GM10248 (cell line): Measurements from ENCODE around the gene CADPS2.

ENCODE experiments used
- CTCF ChIA-PET: fragments of 300-600 bp; sonication (Branson Sonifier 250); formaldehyde crosslinking; extraction: SDS; loops from one replicate; lab custom pipeline; 2021; ENCODE audit warnings: antibody characterized with exemption; lab: Yijun Ruan, JAX
- POLR2A ChIA-PET: fragments of 350-650 bp; sonication (Branson Sonifier 250); formaldehyde crosslinking; extraction: SDS; loops from one replicate; lab custom pipeline; 2020; ENCODE audit warnings: antibody characterized with exemption; lab: Yijun Ruan, JAX
- DNase-seq: peaks from one replicate; pipeline ENCODE4 v3.0.0; 2012; ENCODE audit errors: extremely low spot score
- TF ChIP-seq, protein P1 (sequence below): IDR thresholded peaks from 2 replicates; pipeline ENCODE4 v1.5.1; 2012; ENCODE audit warnings: mild to moderate bottlenecking, low read depth; ENCODE audit errors: extremely low read depth, missing control alignments, control extremely low read depth

Gene CADPS2

DNA sequence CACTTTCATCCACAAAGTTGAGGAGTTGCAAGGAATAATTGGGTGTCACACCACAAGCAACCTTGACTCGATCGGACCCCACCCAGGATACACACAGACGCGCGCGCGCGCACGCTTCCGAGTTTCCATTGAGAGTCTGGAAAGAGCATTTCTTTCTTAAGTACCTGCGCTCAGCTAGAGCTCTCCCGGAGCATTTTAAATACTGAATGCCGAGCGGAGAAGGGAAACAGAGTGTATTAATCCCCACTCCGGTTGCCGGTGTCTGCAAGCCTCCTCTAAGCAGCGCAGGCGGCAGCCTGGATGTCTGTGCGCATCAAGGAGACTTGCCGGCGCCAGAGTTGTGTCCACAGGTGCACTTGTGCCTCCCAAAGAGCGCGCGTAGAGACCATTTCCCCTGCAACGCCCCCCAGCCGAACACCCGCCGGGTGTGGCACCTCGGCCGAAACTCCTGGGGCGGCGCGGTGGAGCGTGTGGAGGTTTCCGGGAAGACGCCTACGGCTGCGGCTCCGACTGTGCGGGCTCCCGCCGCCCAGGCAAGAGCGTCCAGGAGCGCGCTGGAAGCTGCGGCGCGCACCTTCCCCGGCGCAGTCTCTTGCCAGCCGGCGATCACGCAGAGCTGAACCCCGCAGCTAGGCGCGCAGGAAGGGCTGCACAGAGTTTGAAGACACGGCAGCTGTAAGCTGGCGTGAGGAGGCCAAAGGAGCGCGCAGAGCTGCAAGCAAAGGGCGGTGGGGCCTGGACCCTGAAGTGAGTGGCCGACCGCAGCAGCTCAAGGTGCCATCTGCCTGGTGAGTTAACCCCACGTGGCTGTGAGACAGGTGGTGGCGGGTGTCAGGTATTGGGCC is 580.6 kb downstream of the CADPS2 start:
- no peak for DNase-seq
- ChIA-PET CTCF (interaction anchor here (1.1 kb wide), 1 partner anchor 11 kb away, joined by 3 read pairs; no protein-coding TSS in a partner anchor), POLR2A (no interaction called here)
- TF ChIP-seq, protein P1, sequence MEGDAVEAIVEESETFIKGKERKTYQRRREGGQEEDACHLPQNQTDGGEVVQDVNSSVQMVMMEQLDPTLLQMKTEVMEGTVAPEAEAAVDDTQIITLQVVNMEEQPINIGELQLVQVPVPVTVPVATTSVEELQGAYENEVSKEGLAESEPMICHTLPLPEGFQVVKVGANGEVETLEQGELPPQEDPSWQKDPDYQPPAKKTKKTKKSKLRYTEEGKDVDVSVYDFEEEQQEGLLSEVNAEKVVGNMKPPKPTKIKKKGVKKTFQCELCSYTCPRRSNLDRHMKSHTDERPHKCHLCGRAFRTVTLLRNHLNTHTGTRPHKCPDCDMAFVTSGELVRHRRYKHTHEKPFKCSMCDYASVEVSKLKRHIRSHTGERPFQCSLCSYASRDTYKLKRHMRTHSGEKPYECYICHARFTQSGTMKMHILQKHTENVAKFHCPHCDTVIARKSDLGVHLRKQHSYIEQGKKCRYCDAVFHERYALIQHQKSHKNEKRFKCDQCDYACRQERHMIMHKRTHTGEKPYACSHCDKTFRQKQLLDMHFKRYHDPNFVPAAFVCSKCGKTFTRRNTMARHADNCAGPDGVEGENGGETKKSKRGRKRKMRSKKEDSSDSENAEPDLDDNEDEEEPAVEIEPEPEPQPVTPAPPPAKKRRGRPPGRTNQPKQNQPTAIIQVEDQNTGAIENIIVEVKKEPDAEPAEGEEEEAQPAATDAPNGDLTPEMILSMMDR = no peak

DNA sequence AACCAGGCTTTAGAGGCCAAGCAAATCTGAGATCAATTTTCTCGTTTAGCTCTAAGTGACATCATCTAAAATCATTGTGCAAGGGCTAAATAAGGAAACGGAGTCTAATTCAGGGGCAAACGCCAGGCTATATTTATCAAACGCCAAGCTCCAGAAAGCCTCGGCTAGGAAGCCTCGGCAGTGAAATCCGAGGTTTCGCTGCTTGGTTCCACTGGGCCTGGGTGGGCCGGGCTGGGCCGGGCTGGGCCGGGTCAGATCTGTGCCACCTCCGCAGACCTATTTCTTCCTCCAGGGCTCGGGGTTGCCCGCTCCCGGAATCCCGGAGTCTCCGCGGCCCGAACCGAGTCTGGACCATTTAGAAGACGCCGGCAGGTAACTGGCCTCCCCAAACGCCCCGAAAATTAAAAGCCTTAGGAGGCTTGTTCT is 581.3 kb downstream of the CADPS2 start:
- TF ChIP-seq, protein P1 = no peak
- CTCF ChIA-PET = no interaction called here
- POLR2A ChIA-PET = no interaction called here
- no peak for DNase-seq

DNA sequence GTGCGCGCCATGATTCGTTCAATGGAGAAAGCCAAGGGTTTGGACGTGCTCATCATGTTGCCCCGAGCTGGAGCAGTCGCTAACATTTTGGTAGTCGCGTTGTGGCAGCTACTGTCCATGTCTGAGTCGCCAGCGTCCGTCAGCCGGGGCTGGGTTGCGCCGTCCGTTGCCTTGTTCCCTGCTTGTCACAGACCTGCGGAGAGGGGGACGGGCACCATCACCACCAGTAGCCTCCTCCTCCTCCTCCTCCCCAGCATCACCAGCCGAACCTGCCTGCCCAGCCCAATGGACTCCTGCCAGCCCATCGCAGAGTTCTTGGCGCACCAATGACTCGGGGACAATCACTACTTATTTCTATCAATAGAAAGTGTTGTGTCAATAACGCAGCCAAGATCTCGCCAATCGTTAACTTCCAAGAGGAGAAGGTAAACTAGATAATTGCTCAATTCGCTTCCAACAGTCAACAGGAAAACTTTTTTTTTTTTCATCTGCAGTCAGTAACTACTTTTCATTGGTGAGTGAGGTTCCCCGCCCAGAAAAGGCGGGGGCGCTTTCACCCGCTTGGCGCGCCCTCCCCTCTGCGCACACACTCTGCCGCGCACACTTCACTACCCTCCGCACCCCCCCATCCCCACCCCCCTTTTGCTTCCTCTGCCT is 581.8 kb downstream of the CADPS2 start, which contains the start of gene FEZF1:
FEZF1 (minus strand) TSS at position 432 of the 657 bp plus-strand sequence; CDS start at position 119, 313 bp downstream.
- no peak for DNase-seq
- POLR2A ChIA-PET = no interaction called here
- TF ChIP-seq, protein P1 = no peak
- CTCF ChIA-PET = no interaction called here

DNA sequence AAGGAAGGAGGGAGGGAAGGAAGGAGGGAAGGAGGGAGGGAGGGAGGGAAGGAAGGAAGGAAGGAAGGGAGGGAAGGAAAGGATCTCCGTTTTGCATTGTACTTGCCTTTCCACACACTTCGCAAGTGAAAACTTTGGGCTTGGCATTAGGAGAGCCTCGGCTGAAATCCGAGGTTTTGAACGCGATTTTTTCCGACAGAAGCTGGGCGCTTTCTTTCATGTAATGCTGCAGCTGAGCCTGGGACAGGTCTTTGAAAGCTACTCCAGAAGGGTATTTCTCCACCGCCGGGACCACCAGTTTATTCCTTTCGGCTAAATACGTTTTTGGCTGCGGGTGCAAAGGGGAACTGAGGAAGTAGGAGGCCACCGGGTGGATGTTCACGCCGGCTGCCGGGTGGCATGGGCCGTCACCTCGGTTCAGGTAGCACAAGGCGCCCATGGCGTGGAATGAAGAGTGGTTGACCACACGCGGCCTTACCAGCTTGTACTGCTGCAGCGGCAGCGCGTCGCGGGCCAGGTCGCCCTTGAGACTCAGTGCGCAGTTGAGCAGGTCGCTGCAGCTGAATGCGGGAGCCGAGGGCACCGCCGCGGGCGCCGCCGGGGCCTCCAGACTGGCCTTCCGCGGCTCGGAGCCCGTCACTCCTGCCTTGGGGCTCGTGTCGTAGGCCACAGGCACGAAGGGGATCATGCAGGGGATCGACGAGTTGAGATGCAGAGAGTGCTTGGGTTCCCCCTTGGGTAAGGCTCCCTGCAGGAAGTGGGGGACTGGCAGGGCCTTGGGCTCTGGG is 582.5 kb downstream of the CADPS2 start:
- ChIA-PET POLR2A (no interaction called here), CTCF (no interaction called here)
- DNase-seq = no peak
- TF ChIP-seq, protein P1 = no peak

DNA sequence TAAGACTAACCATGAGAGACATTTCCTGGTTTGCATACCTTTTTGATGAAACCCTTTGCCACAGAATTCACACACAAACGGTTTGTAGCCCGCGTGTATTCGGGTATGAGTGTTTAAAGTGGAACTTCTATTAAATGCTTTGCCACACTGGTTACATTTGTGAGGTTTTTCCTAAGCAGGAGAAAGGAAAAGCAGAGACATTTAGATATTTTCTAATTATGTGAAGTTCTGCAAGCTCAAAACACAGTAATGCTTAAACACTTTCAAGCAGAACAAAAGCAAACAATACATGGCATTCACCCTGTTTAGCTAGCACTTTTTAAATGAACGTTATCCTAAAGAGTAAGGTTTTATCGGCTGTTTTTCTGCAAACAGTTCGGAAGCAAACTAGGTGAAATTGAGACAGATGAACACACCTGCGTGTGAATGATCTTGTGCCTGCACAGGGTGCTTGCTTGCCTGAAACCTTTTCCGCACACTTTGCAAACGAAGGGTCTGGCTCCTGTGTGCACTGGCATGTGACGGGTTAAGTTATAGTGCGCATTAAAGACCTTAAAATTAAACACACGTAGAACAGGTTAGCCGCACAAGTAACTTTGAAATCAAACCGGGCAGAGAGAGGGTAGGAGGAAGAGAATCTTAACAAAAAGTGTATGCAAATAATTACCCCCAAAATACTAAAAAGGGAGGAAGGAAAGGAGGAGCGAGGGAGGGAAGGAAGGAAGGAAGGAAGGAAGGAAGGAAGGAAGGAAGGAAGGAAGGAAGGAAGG is 583.3 kb downstream of the CADPS2 start:
- TF ChIP-seq, protein P1 = no peak
- POLR2A ChIA-PET = no interaction called here
- no peak for DNase-seq
- CTCF ChIA-PET = no interaction called here
